Measurements from ENCODE around the gene OTUB2.

DNA sequence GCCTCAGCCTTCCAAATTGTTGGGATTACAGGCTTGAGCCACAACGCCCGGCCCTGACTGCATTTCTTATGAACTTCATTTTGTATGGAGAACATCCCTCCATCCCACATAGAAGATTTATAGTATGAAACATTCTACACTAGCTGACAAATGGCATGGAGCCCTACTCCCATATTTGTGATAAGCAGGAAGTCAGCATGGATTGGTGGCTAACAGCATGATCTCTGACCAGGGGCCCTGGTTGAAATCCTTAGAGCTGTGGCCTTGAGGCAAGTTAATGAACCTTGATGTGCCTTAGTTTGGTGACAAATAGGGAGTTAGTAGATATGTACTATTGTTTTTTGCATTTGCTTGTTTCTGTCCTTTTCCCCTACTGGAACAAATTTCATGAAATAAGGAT lies 67.3 kb downstream of the OTUB2 start:
- TF ChIP-seq, protein P1, sequence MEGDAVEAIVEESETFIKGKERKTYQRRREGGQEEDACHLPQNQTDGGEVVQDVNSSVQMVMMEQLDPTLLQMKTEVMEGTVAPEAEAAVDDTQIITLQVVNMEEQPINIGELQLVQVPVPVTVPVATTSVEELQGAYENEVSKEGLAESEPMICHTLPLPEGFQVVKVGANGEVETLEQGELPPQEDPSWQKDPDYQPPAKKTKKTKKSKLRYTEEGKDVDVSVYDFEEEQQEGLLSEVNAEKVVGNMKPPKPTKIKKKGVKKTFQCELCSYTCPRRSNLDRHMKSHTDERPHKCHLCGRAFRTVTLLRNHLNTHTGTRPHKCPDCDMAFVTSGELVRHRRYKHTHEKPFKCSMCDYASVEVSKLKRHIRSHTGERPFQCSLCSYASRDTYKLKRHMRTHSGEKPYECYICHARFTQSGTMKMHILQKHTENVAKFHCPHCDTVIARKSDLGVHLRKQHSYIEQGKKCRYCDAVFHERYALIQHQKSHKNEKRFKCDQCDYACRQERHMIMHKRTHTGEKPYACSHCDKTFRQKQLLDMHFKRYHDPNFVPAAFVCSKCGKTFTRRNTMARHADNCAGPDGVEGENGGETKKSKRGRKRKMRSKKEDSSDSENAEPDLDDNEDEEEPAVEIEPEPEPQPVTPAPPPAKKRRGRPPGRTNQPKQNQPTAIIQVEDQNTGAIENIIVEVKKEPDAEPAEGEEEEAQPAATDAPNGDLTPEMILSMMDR (IDR thresholded peaks at IDR 0.05): no peak
- TF ChIP-seq EZH2 (IDR thresholded peaks at IDR 0.05) (no peak), EZH2phosphoT487 (IDR thresholded peaks at IDR 0.05) (no peak)
